Ectodermal cell (in vitro differentiated cells): Measurements from ENCODE around the gene TAP1.

Experiments
- H3K27ac ChIP-seq: 2 replicates; pipeline ENCODE4 v1.7.0; 2013; ENCODE audit warnings: mild to moderate bottlenecking, low read depth, low read length; ENCODE audit not compliant: insufficient read depth, poor library complexity, severe bottlenecking
- H3K27me3 ChIP-seq: 2 replicates; pipeline ENCODE4 v1.7.0; 2013; ENCODE audit warnings: mild to moderate bottlenecking, low read length; ENCODE audit not compliant: insufficient read depth, control insufficient read depth, poor library complexity, severe bottlenecking
- H3K36me3 ChIP-seq: one replicate; pipeline ENCODE4 v1.7.0; 2013; ENCODE audit warnings: low read length; ENCODE audit not compliant: control insufficient read depth, insufficient read depth
- H3K4me1 ChIP-seq: one replicate; pipeline ENCODE4 v1.7.0; 2013; ENCODE audit warnings: low read length; ENCODE audit not compliant: control insufficient read depth, insufficient read depth
- H3K4me3 ChIP-seq: 2 replicates; pipeline ENCODE4 v1.7.0; 2013; ENCODE audit warnings: low read depth, low read length, control low read depth; ENCODE audit not compliant: insufficient read depth
- H3K9me3 ChIP-seq: 2 replicates; pipeline ENCODE4 v1.7.0; 2013; ENCODE audit warnings: mild to moderate bottlenecking, low read length, moderate library complexity; ENCODE audit not compliant: control insufficient read depth
- WGBS, 2 experiments: methylation state at CpG; one replicate each; pipeline ENCODE4 v1.1.7; 2013; ENCODE audit warnings: missing lambda C conversion rate in 2 of 2; 5-methylcytosine and 5-hydroxymethylcytosine counted together

TAP1 gene

GRCh38 chr6:32829495-32829894 is 24.0 kb downstream of the TAP1 start:
- Histone ChIP-seq H3K27ac (no peak overlapping the region), H3K36me3 (no peaks in the 10 kb centered on the region), H3K4me3 (no peak overlapping the region), H3K4me1 (no peaks in the 10 kb centered on the region), H3K27me3 (no peaks in the 10 kb centered on the region), H3K9me3 (no peaks in the 10 kb centered on the region)
- 71 to 74% methylated on average over 7 of the region's 7 CpGs for WGBS, 2 experiments

- no peaks in the 10 kb centered on the region for H3K4me1 ChIP-seq
- H3K9me3 ChIP-seq: no peaks in the 10 kb centered on the region
- H3K27me3 ChIP-seq: no peaks in the 10 kb centered on the region
- H3K27ac ChIP-seq: no peak overlapping the region
- 94 to 95% methylated on average over 2 of the region's 3 CpGs for WGBS, 2 experiments
- H3K4me3 ChIP-seq: no peak overlapping the region
- H3K36me3 ChIP-seq: no peaks in the 10 kb centered on the region
Observed at GRCh38 chr6:32827025-32827424, 26.5 kb downstream of the TAP1 start.

- no peaks in the 10 kb centered on the region for H3K4me1 ChIP-seq
- no peaks in the 10 kb centered on the region for H3K9me3 ChIP-seq
- no peak overlapping the region for H3K4me3 ChIP-seq
- H3K36me3 ChIP-seq: no peaks in the 10 kb centered on the region
- 57 to 61% methylated on average over 2 of the region's 2 CpGs for WGBS, 2 experiments
- no peaks in the 10 kb centered on the region for H3K27me3 ChIP-seq
- no peak overlapping the region for H3K27ac ChIP-seq
Observed at GRCh38 chr6:32825966-32826365, 27.5 kb downstream of the TAP1 start.

DNA sequence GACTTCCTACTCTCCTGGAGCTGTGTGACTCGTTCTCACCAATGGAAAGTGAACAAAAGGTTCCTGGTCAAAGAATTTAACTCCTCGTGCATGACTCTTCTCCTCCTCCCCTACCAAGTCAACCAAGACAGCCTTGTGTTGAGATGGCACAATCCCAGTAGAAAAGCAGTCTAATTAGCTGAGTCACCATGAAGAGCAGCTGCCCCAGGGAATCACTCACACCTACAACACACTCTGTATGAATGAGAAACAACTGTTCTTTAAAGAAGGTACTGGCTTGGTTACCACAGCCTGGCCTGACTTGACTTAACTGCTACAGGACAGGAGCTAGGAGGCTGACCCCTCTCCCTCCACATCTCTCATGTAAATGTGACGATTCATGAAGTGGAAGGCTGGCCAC is 33.8 kb downstream of the TAP1 start:
- no peaks in the 10 kb centered on the region for H3K4me1 ChIP-seq
- no peak overlapping the region for H3K27ac ChIP-seq
- H3K27me3 ChIP-seq: no peaks in the 10 kb centered on the region
- no peak overlapping the region for H3K4me3 ChIP-seq
- no peaks in the 10 kb centered on the region for H3K9me3 ChIP-seq
- H3K36me3 ChIP-seq: no peaks in the 10 kb centered on the region
- 65 to 69% methylated on average over 3 of the region's 3 CpGs for WGBS, 2 experiments

DNA sequence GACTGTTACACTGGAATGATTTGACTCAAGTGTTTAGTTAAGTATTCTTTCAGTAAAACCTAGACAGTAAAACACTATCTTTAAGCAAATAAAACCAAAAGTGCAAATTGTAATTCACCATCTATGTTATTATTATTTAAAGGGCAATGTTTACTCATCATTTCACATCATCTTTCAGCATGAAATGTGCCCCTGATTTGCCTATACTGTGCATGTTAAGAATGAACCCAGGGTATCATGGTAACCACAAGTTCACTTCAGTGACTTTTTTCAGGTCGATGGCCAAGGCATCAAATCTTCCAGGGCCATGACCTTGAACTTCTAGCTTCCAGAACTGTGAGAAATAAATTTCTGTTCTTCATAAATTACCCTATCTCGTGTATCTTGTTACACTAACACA is 34.6 kb downstream of the TAP1 start:
- Histone ChIP-seq H3K4me3 (no peak overlapping the region), H3K4me1 (no peaks in the 10 kb centered on the region), H3K27ac (no peak overlapping the region), H3K9me3 (no peaks in the 10 kb centered on the region), H3K27me3 (no peaks in the 10 kb centered on the region), H3K36me3 (no peaks in the 10 kb centered on the region)
- 80 to 90% methylated on average over 1 to 2 of the region's 2 CpGs for WGBS, 2 experiments

GRCh38 chr6:32816746-32817204 is 36.7 kb downstream of the TAP1 start, which contains the start of gene HLA-DOB:
TSS of gene HLA-DOB (minus strand) at chr6:32817002. CDS start at chr6:32816951, 51 bp downstream.
- 81 to 86% methylated on average over 3 of the region's 3 CpGs for WGBS, 2 experiments
- Histone ChIP-seq H3K36me3 (no peaks in the 10 kb centered on the region), H3K4me3 (no peak within 1 kb of the TSS), H3K27me3 (no peaks in the 10 kb centered on the region), H3K9me3 (no peaks in the 10 kb centered on the region), H3K27ac (no peak within 1 kb of the TSS), H3K4me1 (no peaks in the 10 kb centered on the region)

- Histone ChIP-seq H3K27me3 (no peaks in the 10 kb centered on the region), H3K27ac (no peak overlapping the region), H3K36me3 (no peaks in the 10 kb centered on the region), H3K4me1 (no peaks in the 10 kb centered on the region), H3K4me3 (no peak overlapping the region), H3K9me3 (no peaks in the 10 kb centered on the region)
- whole genome bisulfite sequencing, 2 experiments: 90 to 100% methylated on average over 2 of the region's 2 CpGs
Observed at GRCh38 chr6:32815996-32816395, 37.5 kb downstream of the TAP1 start.

- Histone ChIP-seq H3K27me3 (no peaks in the 10 kb centered on the region), H3K4me1 (no peaks in the 10 kb centered on the region), H3K36me3 (no peaks in the 10 kb centered on the region), H3K9me3 (no peaks in the 10 kb centered on the region), H3K27ac (no peak overlapping the region), H3K4me3 (no peak overlapping the region)
- WGBS, 2 experiments: 89 to 95% methylated on average over 5 of the region's 5 CpGs
Observed at GRCh38 chr6:32815115-32815514, 38.4 kb downstream of the TAP1 start.

GRCh38 chr6:32814145-32814544 is 39.4 kb downstream of the TAP1 start:
- H3K27ac ChIP-seq: no peak overlapping the region
- no peaks in the 10 kb centered on the region for H3K27me3 ChIP-seq
- H3K4me3 ChIP-seq: no peak overlapping the region
- no peaks in the 10 kb centered on the region for H3K9me3 ChIP-seq
- H3K4me1 ChIP-seq: no peaks in the 10 kb centered on the region
- WGBS, 2 experiments: 95 to 100% methylated on average over 2 of the region's 2 CpGs
- no peaks in the 10 kb centered on the region for H3K36me3 ChIP-seq

GRCh38 chr6:32809171-32809570 is 44.3 kb downstream of the TAP1 start:
- H3K9me3 ChIP-seq: no peaks in the 10 kb centered on the region
- H3K4me3 ChIP-seq: no peak overlapping the region
- H3K27me3 ChIP-seq: no peaks in the 10 kb centered on the region
- WGBS, 2 experiments: 78% methylated on average over 1 of the region's 1 CpG; no CpG with 5 or more reads in 1 of the 2 experiments
- no peaks in the 10 kb centered on the region for H3K36me3 ChIP-seq
- H3K27ac ChIP-seq: no peak overlapping the region
- H3K4me1 ChIP-seq: no peaks in the 10 kb centered on the region

- WGBS, 2 experiments: 80 to 83% methylated on average over 5 of the region's 5 CpGs
- H3K4me3 ChIP-seq: no peak overlapping the region
- H3K36me3 ChIP-seq: no peaks in the 10 kb centered on the region
- no peaks in the 10 kb centered on the region for H3K27me3 ChIP-seq
- H3K4me1 ChIP-seq: no peaks in the 10 kb centered on the region
- H3K9me3 ChIP-seq: no peaks in the 10 kb centered on the region
- H3K27ac ChIP-seq: no peak overlapping the region
Observed at GRCh38 chr6:32807020-32807580, 46.4 kb downstream of the TAP1 start.
